ENCODE results near the gene AKR1C3. TPM values are rescaled to one million over a fixed set of nuclear protein-coding genes. Genes with fewer than 3 reads are reported as not detected.
"Not testable (repeated sequence)": the region's sequence is repeated elsewhere in the genome, so short reads cannot be mapped to it uniquely, and the experiment has no call there.

Gene AKR1C3
- total RNA-seq, 1 experiment from 2014 or later, result 3.0 TPM

DNA sequence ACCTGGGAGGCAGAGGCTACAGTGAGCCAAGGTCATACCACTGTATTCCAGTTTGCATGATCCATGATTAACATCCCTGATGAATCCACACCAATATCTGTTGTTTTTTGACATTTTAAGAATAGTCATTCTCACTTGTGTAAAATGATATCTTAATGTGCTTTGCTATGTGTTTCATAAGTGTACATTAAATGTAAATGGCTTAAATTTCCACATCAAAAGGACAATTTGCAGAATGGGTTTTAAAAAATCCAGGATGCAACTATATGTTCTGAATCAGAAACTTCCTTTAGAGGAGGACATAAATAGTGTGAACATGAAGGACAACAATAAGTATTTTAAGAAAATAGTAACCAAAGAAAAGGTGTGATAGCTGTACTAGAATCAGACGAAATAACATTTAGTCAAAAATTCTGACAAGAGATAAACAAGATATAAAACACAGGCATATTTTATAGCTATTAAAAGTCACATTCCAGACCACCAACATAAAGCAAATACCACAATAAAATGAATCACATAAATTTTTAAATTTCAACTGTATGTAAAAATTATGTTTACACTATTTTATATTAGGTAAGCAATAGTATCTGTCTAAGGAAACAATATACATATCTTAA is 42.4 kb downstream of the AKR1C3 start:
- BruUV-seq (replicated peaks), result no TSS peak
- Histone ChIP-seq H3K4me2 (ENCODE audit: low read length) (no peak overlapping the region), H3K27ac (ENCODE audit: low read depth, low read length) (no peak overlapping the region), H3K9me2 (ENCODE audit: insufficient read depth) (no peaks in the 10 kb centered on the region), H3K36me3 (ENCODE audit: control insufficient read depth in 1 of 2, insufficient read depth in 2 of 2, low read length in 2 of 2) (no peaks in the 10 kb centered on the region; a peak in 1 of 4 replicates), H3K79me2 (ENCODE audit: insufficient read depth, low read length) (no peaks in the 10 kb centered on the region), H3K9ac (ENCODE audit: low read length) (no peak overlapping the region), H3K4me3 (replicated peaks in 1 of 2; ENCODE audit: low read depth in 1 of 2, low read length in 2 of 2) (no peak overlapping the region), H2AFZ (ENCODE audit: low read depth, low read length, poor library complexity, severe bottlenecking) (no peak overlapping the region), H3K27me3 (ENCODE audit: insufficient read depth, low read length) (no peaks in the 10 kb centered on the region), H4K20me1 (ENCODE audit: insufficient read depth) (no peaks in the 10 kb centered on the region), H3K9me3 (ENCODE audit: control insufficient read depth in 1 of 2, insufficient read depth in 1 of 2, low read depth in 1 of 2, low read length in 2 of 2) (peaks cover 0 to 11% of the 10 kb centered on the region in 2 experiments; a peak in 1 of 4 replicates), H3K4me1 (ENCODE audit: control insufficient read depth in 1 of 2, insufficient read depth in 2 of 2, low read length in 2 of 2) (no peaks in the 10 kb centered on the region)
- no peak for TF ChIP-seq CEBPB (IDR thresholded peaks at IDR 0.05; ENCODE audit: low read depth)
- TF ChIP-seq FOSL1 (IDR thresholded peaks at IDR 0.05; ENCODE audit: low read depth), result no peak
- TF ChIP-seq, protein P1, sequence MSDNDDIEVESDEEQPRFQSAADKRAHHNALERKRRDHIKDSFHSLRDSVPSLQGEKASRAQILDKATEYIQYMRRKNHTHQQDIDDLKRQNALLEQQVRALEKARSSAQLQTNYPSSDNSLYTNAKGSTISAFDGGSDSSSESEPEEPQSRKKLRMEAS (IDR thresholded peaks at IDR 0.05), result no peak
- ATAC-seq, result no peak
- POLR2A ChIA-PET, result no interaction called here
- RAD21 ChIA-PET (ENCODE audit: low non-redundant PET in 1 of 2, low total read pairs in 2 of 2, uncharacterized antibody in 2 of 2, unreplicated experiment in 2 of 2), result no interaction called here
- DNase-seq (ENCODE audit: low read depth, low spot score), result no peak
- CTCF ChIA-PET, result no interaction called here
- intact Hi-C loops (cut with micrococcal nuclease), result no loop called here

DNA sequence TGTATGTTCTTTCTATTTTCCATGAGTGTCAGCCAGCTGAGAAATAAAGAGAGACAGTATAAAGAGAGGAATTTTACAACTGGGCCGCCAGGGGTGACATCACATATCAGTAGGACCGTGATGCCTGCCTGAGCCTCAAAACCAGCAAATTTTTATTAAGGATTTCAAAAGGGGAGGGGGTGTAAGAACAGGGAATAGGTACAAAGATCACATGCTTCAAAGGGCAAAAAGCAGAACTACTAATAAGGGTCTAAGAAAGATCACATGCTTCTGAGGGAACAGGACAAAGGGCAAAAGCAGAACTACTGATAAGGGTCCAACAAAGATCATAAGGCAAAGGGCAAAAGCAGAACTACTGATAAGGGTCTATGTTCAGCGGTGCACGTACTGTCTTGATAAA is 43.5 kb downstream of the AKR1C3 start:
- CTCF ChIA-PET; H3K9ac ChIP-seq (ENCODE audit: low read length); H3K4me2 ChIP-seq (ENCODE audit: low read length); H3K27me3 ChIP-seq (ENCODE audit: insufficient read depth, low read length); H3K4me3 ChIP-seq (replicated peaks in 1 of 2; ENCODE audit: low read depth in 1 of 2, low read length in 2 of 2); H3K27ac ChIP-seq (ENCODE audit: low read depth, low read length); POLR2A ChIA-PET; H3K9me2 ChIP-seq (ENCODE audit: insufficient read depth); H2AFZ ChIP-seq (ENCODE audit: low read depth, low read length, poor library complexity, severe bottlenecking); H3K36me3 ChIP-seq (ENCODE audit: control insufficient read depth in 1 of 2, insufficient read depth in 2 of 2, low read length in 2 of 2); H3K79me2 ChIP-seq (ENCODE audit: insufficient read depth, low read length); H4K20me1 ChIP-seq (ENCODE audit: insufficient read depth); H3K4me1 ChIP-seq (ENCODE audit: control insufficient read depth in 1 of 2, insufficient read depth in 2 of 2, low read length in 2 of 2); DNase-seq (ENCODE audit: low read depth, low spot score); RAD21 ChIA-PET (ENCODE audit: low non-redundant PET in 1 of 2, low total read pairs in 2 of 2, uncharacterized antibody in 2 of 2, unreplicated experiment in 2 of 2); ATAC-seq; intact Hi-C loops (cut with micrococcal nuclease); BruUV-seq (replicated peaks): not testable (repeated sequence)
- H3K9me3 ChIP-seq (ENCODE audit: control insufficient read depth in 1 of 2, insufficient read depth in 1 of 2, low read depth in 1 of 2, low read length in 2 of 2), result peaks cover 0 to 11% of the 10 kb centered on the region in 2 experiments; a peak in 1 of 4 replicates
